Choroid plexus epithelial cell (primary cell): ENCODE data around the gene POLR1B.
A peak's percentile ranks its signal among the peaks of the same experiment; 100 is the strongest.
"Not testable (repeated sequence)": the region's sequence is repeated elsewhere in the genome, so short reads cannot be mapped to it uniquely, and the experiment has no call there.

Experiments used
- DNase-seq: peaks from one replicate; pipeline ENCODE4 v3.0.0-alpha.2; 2010; ENCODE audit warnings: low read depth
- H3K4me3 ChIP-seq: 2 replicates; pipeline ENCODE4 v1.5.1; 2011; ENCODE audit warnings: low read depth, mild to moderate bottlenecking, control low read depth, low read length, moderate library complexity
- CTCF ChIP-seq: conservative IDR thresholded peaks from 2 replicates; pipeline ENCODE4 v1.5.1; 2011; ENCODE audit warnings: low read depth, mild to moderate bottlenecking, control low read depth, inconsistent platforms, low read length, moderate library complexity

Gene POLR1B

GRCh38 chr2:112542984-112543661, 858 bp downstream of the POLR1B start:
- TF ChIP-seq CTCF: peak; percentile 22
- H3K4me3 ChIP-seq: peak overlapping the region; percentile 96
- DNase-seq: peak; percentile 14

GRCh38 chr2:112547333-112547732, 5.1 kb downstream of the POLR1B start:
- TF ChIP-seq CTCF: no peak
- peak; percentile 92 for DNase-seq
- no peak overlapping the region for H3K4me3 ChIP-seq

GRCh38 chr2:112548980-112549379, 6.7 kb downstream of the POLR1B start:
- DNase-seq: no peak
- no peak for TF ChIP-seq CTCF
- no peak overlapping the region for H3K4me3 ChIP-seq

DNA sequence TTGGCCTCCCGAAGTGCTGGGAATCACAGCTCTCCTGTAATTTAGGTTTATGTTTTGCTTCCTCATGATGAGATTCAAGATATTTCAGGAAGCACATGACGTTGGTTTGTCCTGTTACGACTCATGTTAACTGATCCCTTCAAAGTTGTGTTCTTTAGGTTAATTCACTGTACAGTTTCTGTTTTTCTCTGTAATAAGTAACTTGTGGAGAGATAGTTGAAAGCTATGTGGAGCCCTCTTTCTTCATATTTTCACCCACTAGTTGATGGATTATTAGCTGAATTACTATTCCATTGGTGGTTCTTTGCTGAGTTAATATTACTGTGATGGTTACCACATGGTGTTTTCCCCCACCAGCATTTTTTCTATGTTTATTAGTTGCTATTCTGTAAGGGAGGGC, 23.8 kb downstream of the POLR1B start:
- no peak for DNase-seq
- TF ChIP-seq CTCF: no peak
- no peak overlapping the region for H3K4me3 ChIP-seq

GRCh38 chr2:112566508-112566907, 24.2 kb downstream of the POLR1B start:
- H3K4me3 ChIP-seq, DNase-seq: not testable (repeated sequence)

GRCh38 chr2:112572005-112572404, 29.7 kb downstream of the POLR1B start:
- no peak overlapping the region for H3K4me3 ChIP-seq
- no peak for DNase-seq
- TF ChIP-seq CTCF: no peak

DNA sequence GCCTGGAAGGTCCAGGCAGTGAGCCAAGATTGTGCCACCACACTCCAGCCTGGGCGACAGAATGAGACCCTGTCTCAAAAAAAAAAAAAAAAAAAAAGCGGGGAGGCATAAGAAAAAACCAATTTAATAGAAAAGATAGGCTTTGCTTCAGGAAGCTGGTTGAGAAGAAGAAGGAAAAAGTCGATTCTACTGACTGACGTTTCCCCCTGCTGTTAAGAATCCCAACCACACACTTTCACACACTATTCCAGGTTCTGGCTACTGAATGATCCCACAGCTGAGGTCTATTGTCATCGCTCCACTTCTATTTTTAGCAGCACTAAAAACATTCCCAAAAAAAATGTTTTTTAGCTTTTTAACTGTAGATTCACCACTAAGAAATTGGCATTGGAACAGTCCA, 35.5 kb downstream of the POLR1B start:
- peak; percentile 64 for DNase-seq
- no peak overlapping the region for H3K4me3 ChIP-seq
- peak; percentile 50 for TF ChIP-seq CTCF
